ENCODE measurements around the gene ANK3. TPM values are rescaled to one million over a fixed set of nuclear protein-coding genes. Genes with fewer than 3 reads are reported as not detected.

The ANK3 gene
- total and polyA plus RNA-seq, 2 experiments from 2014 or later, result 46.5 to 85.2 TPM

- Mint-ChIP-seq H3K4me1 (no peaks in the 10 kb centered on the region), H3K27ac (no peak overlapping the region), H3K27me3 (ENCODE audit: insufficient read depth, low read depth, poor library complexity) (no peaks in the 10 kb centered on the region), H3K36me3 (ENCODE audit: low read depth) (no peaks in the 10 kb centered on the region), H3K4me3 (no peak overlapping the region), H3K9me3 (no peaks in the 10 kb centered on the region)
- no peaks in the 10 kb centered on the region for H3K9me2 ChIP-seq (ENCODE audit: insufficient read depth)
- H3K27me3 ChIP-seq (ENCODE audit: insufficient read depth), result no peaks in the 10 kb centered on the region
- no peak overlapping the region for H2AFZ ChIP-seq
- H3F3A ChIP-seq (replicated peaks; ENCODE audit: low read depth), result no peaks in the 10 kb centered on the region
- no peak for ATAC-seq
- H3K4me3 ChIP-seq, result no peak overlapping the region
- no peak overlapping the region for H3K27ac ChIP-seq (ENCODE audit: low read depth)
- H3K36me3 ChIP-seq (ENCODE audit: insufficient read depth), result no peaks in the 10 kb centered on the region
- no peak overlapping the region for H3K4me2 ChIP-seq
- H3K79me2 ChIP-seq (replicated peaks; ENCODE audit: insufficient read depth), result no peaks in the 10 kb centered on the region
- H3K4me1 ChIP-seq (ENCODE audit: insufficient read depth), result no peaks in the 10 kb centered on the region
- no peaks in the 10 kb centered on the region for H4K20me1 ChIP-seq (replicated peaks; ENCODE audit: insufficient read depth)
- no peak for DNase-seq (ENCODE audit: low spot score)
- TF ChIP-seq ETS1 (IDR thresholded peaks at IDR 0.05), result no peak
- no peak for TF ChIP-seq CTCF (conservative IDR thresholded peaks at IDR 0.05; ENCODE audit: low read depth in 2 of 2)
These were observed 165.5 kb downstream of the ANK3 start for GRCh38 chr10:60224066-60224705.

- H3K27ac Mint-ChIP-seq, result no peak overlapping the region
- no peaks in the 10 kb centered on the region for H3K27me3 Mint-ChIP-seq (ENCODE audit: insufficient read depth, low read depth, poor library complexity)
- H3K4me1 ChIP-seq (ENCODE audit: insufficient read depth), result no peaks in the 10 kb centered on the region
- ATAC-seq, result no peak; the same call in 1 of the 3 replicates
- no peak overlapping the region for H3K4me3 ChIP-seq
- no peaks in the 10 kb centered on the region for H3K9me3 Mint-ChIP-seq
- no peaks in the 10 kb centered on the region for H3K4me1 Mint-ChIP-seq
- H3F3A ChIP-seq (replicated peaks; ENCODE audit: low read depth), result no peaks in the 10 kb centered on the region
- H2AFZ ChIP-seq, result no peak overlapping the region
- H4K20me1 ChIP-seq (replicated peaks; ENCODE audit: insufficient read depth), result no peaks in the 10 kb centered on the region
- H3K79me2 ChIP-seq (replicated peaks; ENCODE audit: insufficient read depth), result no peaks in the 10 kb centered on the region
- no peaks in the 10 kb centered on the region for H3K36me3 ChIP-seq (ENCODE audit: insufficient read depth)
- no peaks in the 10 kb centered on the region for H3K27me3 ChIP-seq (ENCODE audit: insufficient read depth)
- no peaks in the 10 kb centered on the region for H3K36me3 Mint-ChIP-seq (ENCODE audit: low read depth)
- H3K27ac ChIP-seq (ENCODE audit: low read depth), result no peak overlapping the region
- H3K4me3 Mint-ChIP-seq, result no peak overlapping the region
- no peaks in the 10 kb centered on the region; the same call in 1 of the 2 replicates for H3K9me2 ChIP-seq (ENCODE audit: insufficient read depth)
- H3K4me2 ChIP-seq, result no peak overlapping the region
- no peak for DNase-seq (ENCODE audit: low spot score)
- no peak for TF ChIP-seq CTCF (conservative IDR thresholded peaks at IDR 0.05; ENCODE audit: low read depth in 2 of 2)
- no peak for TF ChIP-seq POLR2AphosphoS5 (IDR thresholded peaks at IDR 0.05; ENCODE audit: low read depth)
- no peak for TF ChIP-seq EZH2phosphoT487 (IDR thresholded peaks at IDR 0.05; ENCODE audit: unreplicated experiment)
- no peak for TF ChIP-seq STAT1 (IDR thresholded peaks at IDR 0.05; ENCODE audit: unreplicated experiment)
- no peak for TF ChIP-seq CREB1 (CRISPR knock-in tag; IDR thresholded peaks at IDR 0.05; ENCODE audit: low read depth)
- no peak for TF ChIP-seq REST (IDR thresholded peaks at IDR 0.05; ENCODE audit: unreplicated experiment)
- no peak for TF ChIP-seq JUNB (IDR thresholded peaks at IDR 0.05; ENCODE audit: unreplicated experiment)
These were observed 167.6 kb downstream of the ANK3 start for GRCh38 chr10:60222047-60222446.

Data from GM23338 (cell line).